ENCODE measurements around the gene CEP44.
"Not testable (repeated sequence)": the region's sequence is repeated elsewhere in the genome, so short reads cannot be mapped to it uniquely, and the experiment has no call there.

Gene CEP44

GRCh38 chr4:174317531-174317930 lies 33.8 kb downstream of the CEP44 start:
- peak; percentile 57 for DNase-seq (ENCODE audit: low read depth)

GRCh38 chr4:174318829-174319764 lies 35.4 kb downstream of the CEP44 start:
- peak; percentile 47 for DNase-seq (ENCODE audit: low read depth)
- H3K4me3 ChIP-seq (ENCODE audit: low read depth, low read length), result no peak overlapping the region

More at GRCh38 chr4:174317531-174317930, 33.8 kb downstream of the CEP44 start:
- no peak overlapping the region for H3K4me3 ChIP-seq (ENCODE audit: low read depth, low read length)

DNA sequence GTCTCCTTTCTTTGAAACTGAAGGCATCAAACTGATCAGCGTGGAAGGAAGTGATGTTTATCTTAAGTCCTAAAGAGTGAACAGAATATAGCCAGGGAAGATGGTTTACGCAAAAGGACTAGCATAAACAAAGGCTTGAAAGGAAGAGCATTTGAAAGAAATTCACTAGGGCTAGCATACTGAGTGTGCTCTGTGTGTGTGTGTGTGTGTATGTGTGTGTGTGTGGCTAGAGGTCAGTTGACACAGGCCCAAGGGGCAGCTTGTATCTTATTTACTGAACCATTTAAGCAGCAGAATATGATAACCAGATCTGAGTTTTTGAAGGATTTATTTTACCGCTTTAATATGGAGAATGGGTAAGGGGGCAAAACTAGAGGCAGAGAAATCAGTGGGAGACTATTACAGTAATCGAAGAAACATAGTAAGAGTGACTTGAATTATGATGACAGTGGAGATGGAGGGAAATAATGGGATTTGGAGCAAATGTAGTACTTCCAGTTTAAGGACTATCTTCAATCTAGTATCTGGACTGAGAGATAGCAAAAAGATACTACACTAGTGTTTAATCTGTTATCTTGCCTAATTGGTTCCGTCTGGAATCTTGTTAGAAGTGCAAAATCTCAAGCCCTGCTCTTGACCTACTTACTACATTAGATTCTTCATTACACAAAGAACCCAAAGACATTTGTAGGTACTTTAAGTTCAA lies 36.9 kb downstream of the CEP44 start:
- H3K4me3 ChIP-seq (ENCODE audit: low read depth, low read length), result no peak overlapping the region
- no peak for DNase-seq (ENCODE audit: low read depth)

- no peak for DNase-seq (ENCODE audit: low read depth)
- H3K4me3 ChIP-seq (ENCODE audit: low read depth, low read length), result no peak overlapping the region
Measured at GRCh38 chr4:174324236-174324635, 40.5 kb downstream of the CEP44 start.

- DNase-seq (ENCODE audit: low read depth), result peak; percentile 84
Measured at GRCh38 chr4:174324725-174325124, 41.0 kb downstream of the CEP44 start.

GRCh38 chr4:174332741-174333493 lies 49.2 kb downstream of the CEP44 start:
- no peak overlapping the region for H3K4me3 ChIP-seq (ENCODE audit: low read depth, low read length)
- DNase-seq (ENCODE audit: low read depth), result no peak

More at GRCh38 chr4:174324725-174325124, 41.0 kb downstream of the CEP44 start:
- H3K4me3 ChIP-seq (ENCODE audit: low read depth, low read length), result no peak overlapping the region

GRCh38 chr4:174334628-174335027 lies 50.9 kb downstream of the CEP44 start:
- H3K4me3 ChIP-seq (ENCODE audit: low read depth, low read length), result no peak overlapping the region
- no peak for DNase-seq (ENCODE audit: low read depth)

DNA sequence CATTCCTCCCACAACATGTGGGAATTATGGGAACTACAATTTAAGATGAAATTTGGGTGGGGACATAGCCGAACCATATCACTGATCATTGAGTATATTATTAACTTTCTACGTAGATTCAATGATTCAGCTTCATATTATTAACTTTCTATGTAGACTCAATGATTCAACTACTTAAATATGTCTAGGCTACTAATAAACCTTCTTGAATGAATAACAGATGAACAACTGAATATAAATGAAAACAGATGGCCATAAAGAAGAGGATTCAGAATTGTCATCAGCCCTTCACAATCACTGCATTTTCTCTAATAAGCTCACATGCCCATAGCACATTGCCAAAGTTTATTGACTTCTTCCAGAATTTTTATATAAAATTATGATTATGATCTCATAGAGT lies 57.0 kb downstream of the CEP44 start:
- H3K4me3 ChIP-seq (ENCODE audit: low read depth, low read length), result no peak overlapping the region
- no peak for DNase-seq (ENCODE audit: low read depth)

- H3K4me3 ChIP-seq (ENCODE audit: low read depth, low read length), result no peak overlapping the region
- no peak for DNase-seq (ENCODE audit: low read depth)
Measured at GRCh38 chr4:174349156-174349555, 65.4 kb downstream of the CEP44 start.

DNA sequence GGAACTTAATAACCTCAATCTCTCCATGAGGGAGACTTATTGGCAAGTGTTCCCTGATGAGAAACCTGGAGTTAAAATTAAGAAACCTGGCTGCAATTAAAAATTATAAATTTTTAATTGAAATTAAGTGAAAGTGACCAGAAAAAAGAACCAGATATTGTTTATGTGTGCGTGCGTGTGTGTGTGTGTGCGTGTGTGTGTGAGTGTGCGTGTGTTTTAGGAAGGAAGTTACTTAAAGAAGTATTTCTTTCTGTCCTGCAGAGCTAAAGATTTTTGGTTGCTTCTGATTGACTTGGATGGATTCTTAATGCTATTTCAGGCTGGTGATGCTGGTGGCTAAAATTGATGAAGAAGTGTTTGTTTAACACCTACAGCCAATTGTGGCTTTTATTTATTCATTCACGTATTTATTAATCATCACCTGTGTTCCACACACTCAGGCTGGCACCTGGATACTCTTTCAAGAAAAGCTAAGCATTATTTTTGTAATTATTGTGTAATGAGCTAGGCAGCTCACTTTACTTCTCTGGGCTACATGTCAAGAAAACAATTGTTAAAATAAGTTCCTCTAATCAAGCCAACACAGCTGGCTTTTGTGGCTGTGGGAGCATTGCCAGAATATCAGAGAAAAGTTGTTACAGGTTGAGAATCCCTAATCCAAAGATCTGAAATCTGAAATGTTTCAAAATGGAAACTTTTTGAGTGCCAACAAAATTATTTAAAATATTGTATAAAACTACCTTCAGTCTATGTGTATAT lies 68.5 kb downstream of the CEP44 start:
- no peak for DNase-seq (ENCODE audit: low read depth)
- H3K4me3 ChIP-seq (ENCODE audit: low read depth, low read length), result no peak overlapping the region

GRCh38 chr4:174357321-174357720 lies 73.6 kb downstream of the CEP44 start:
- DNase-seq (ENCODE audit: low read depth), result no peak
- H3K4me3 ChIP-seq (ENCODE audit: low read depth, low read length), result no peak overlapping the region

DNA sequence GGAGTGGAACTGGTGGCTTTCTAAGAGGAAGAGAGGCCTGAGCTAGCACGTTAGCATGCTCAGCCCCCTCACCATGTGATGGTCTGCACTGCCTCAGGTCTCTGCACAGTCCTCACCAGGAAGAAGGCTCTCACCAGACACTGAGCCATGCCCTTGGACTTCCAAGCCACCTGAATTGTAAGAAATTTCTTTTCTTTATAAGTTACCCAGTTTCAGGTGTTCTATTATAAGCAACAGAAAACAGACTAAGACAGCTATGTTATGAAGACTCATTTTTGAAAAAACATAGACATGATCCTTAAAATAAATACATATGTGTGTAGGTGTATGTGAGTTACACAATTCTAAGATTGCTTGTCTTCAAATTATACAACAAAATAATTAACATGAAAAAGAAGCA lies 74.7 kb downstream of the CEP44 start:
- no peak overlapping the region for H3K4me3 ChIP-seq (ENCODE audit: low read depth, low read length)

DNA sequence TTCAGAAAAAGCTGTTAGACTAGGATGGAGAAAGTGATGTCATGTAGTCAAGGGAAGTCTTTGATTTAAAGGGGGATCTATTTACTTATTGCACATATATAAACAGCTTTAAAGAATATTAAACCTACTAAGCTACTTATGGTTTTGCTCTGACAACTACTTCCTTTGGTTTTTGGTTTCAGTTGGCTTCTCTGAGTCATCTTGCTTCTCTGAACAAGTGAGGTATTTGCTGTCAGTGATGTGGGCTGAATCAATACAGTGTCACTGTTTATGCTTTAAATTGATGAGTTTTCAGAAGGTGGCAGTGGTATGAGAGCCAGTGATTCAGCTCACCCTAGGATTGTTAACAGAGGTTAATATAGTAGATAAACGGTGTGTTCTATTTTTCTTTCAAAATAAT lies 75.1 kb downstream of the CEP44 start:
- no peak overlapping the region for H3K4me3 ChIP-seq (ENCODE audit: low read depth, low read length)
- peak; percentile 58 for DNase-seq (ENCODE audit: low read depth)

More for the DNA sequence above, 74.7 kb downstream of the CEP44 start:
- DNase-seq (ENCODE audit: low read depth), result no peak

- DNase-seq (ENCODE audit: low read depth), result no peak
- H3K4me3 ChIP-seq (ENCODE audit: low read depth, low read length), result no peak overlapping the region
Measured at GRCh38 chr4:174362340-174362739, 78.6 kb downstream of the CEP44 start.

DNA sequence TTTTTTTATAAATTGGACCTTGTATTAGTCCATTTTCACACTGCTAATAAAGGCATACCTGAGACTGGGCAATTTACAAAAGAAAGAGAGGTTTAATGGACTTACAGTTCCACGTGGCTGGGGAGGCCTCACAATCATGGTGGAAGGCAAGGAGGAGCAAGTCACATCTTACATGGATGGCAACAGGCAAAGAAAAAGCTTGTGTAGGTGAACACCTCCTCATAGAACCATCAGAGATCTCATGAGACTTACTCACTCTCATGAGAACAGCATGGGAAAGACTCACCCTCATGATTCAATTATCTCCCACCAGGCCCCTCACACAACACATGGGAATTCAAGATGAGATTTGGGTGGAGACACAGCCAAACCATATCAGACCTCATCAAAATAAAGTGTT lies 80.1 kb downstream of the CEP44 start:
- not testable (repeated sequence) for H3K4me3 ChIP-seq (ENCODE audit: low read depth, low read length); DNase-seq (ENCODE audit: low read depth)

- no peak overlapping the region for H3K4me3 ChIP-seq (ENCODE audit: low read depth, low read length)
- DNase-seq (ENCODE audit: low read depth), result no peak
Measured at GRCh38 chr4:174365018-174365587, 81.4 kb downstream of the CEP44 start.

DNA sequence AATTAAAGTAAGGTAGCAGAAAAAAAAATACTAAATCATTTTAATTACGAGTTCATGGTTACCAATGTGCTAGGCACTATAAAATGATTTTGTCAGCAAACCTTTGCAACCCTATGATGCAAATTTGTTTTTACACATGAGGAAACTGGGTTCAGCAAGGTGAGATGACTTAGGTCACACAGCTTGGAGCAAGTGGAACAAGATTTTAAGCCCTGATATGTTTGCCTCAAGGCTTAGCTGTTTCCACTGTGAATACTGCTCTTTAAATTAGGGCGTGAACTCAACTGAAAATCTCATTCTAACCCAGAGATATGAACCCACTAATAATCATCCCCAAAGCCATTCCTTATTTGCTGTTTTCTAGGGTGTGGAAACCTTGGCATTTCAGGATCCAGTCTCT lies 86.3 kb downstream of the CEP44 start:
- DNase-seq (ENCODE audit: low read depth), result no peak
- no peak overlapping the region for H3K4me3 ChIP-seq (ENCODE audit: low read depth, low read length)

DNA sequence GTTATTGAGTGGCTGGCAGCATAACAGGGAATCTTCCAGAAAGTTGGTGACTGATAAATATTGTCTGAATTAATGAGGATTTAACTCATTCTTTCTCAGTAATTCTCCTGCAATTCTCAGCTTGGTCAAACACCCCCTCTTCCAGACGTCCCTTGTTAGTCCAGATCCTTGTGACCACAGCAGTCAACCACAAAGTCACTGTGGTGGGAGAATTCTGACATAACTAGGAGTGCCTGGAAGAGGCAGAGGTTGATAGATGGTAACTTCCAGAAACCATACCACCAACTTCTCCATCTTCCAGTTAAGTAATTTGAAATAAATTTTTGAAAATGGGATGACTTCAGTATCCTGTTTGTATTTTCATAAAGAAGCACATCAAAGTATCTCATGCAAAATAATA lies 90.1 kb downstream of the CEP44 start:
- DNase-seq (ENCODE audit: low read depth), result no peak

DNA sequence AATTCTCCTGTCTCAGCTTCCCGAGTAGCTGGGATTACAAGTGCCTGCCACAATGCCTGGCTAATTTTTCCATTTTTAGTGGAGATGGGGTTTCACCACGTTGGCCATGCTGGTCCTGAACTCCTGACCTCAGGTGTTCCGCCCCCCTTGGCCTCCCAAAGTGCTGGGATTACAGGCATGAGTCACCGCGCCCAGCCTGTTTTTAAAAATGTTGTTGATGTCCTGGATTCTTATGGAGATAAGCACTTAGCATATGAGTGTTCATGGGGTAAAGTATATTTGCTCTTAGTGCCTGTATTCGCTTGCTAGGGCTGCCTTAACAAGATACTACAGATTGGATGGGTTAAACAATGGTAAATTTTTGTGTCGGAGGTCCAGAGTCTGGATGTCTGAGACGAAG lies 91.7 kb downstream of the CEP44 start:
- no peak for DNase-seq (ENCODE audit: low read depth)
- H3K4me3 ChIP-seq (ENCODE audit: low read depth, low read length), result no peak overlapping the region

More for the DNA sequence above, 90.1 kb downstream of the CEP44 start:
- no peak overlapping the region for H3K4me3 ChIP-seq (ENCODE audit: low read depth, low read length)

Data from skeletal muscle cell (primary cell).